Neural cell (in vitro differentiated cells): ENCODE results near the gene HCLS1.
"Not testable (repeated sequence)": the region's sequence is repeated elsewhere in the genome, so short reads cannot be mapped to it uniquely, and the experiment has no call there.

Experiments
- EP300 ChIP-seq: fragments of 450-650 bp; conservative IDR thresholded peaks from 2 replicates; pipeline ENCODE4 v1.6.1; 2014; ENCODE audit warnings: antibody characterized with exemption, mild to moderate bottlenecking, moderate library complexity; ENCODE audit not compliant: poor library complexity, severe bottlenecking
- EZH2 ChIP-seq: fragments of 200-600, 300-800 bp; shearing (Covaris generic), sonication (generic); IDR thresholded peaks from 2 replicates; pipeline ENCODE4 v1.6.1; 2014; ENCODE audit warnings: antibody characterized with exemption, low read length, borderline replicate concordance, mild to moderate bottlenecking; ENCODE audit not compliant: insufficient read depth, poor library complexity, severe bottlenecking
- MXI1 ChIP-seq: fragments of 450-650 bp; conservative IDR thresholded peaks from 2 replicates; pipeline ENCODE4 v1.6.1; 2014; ENCODE audit warnings: antibody characterized with exemption, mild to moderate bottlenecking; ENCODE audit not compliant: poor library complexity, severe bottlenecking
- POLR2AphosphoS5 ChIP-seq: IDR thresholded peaks from 2 replicates; pipeline ENCODE4 v1.6.1; 2012
- RAD21 ChIP-seq: fragments of 450-650 bp; conservative IDR thresholded peaks from 2 replicates; pipeline ENCODE4 v1.6.1; 2014; ENCODE audit warnings: antibody characterized with exemption, mild to moderate bottlenecking, moderate library complexity
- SMC3 ChIP-seq: fragments of 450-650 bp; conservative IDR thresholded peaks from 2 replicates; pipeline ENCODE4 v1.6.1; 2014; ENCODE audit warnings: antibody characterized with exemption, mild to moderate bottlenecking, moderate library complexity; ENCODE audit not compliant: poor library complexity
- TAF1 ChIP-seq: IDR thresholded peaks from 2 replicates; pipeline ENCODE4 v1.6.1; 2012; ENCODE audit warnings: low read depth
- TF ChIP-seq, protein P1 (sequence below): fragments of 450-650 bp; IDR thresholded peaks from 2 replicates; pipeline ENCODE4 v1.5.1; 2014; ENCODE audit warnings: antibody characterized with exemption, mild to moderate bottlenecking, moderate library complexity; ENCODE audit not compliant: poor library complexity, severe bottlenecking
- TF ChIP-seq, protein P2 (sequence below): IDR thresholded peaks from 2 replicates; pipeline ENCODE4 v1.6.1; 2012; ENCODE audit warnings: borderline replicate concordance

DNA sequence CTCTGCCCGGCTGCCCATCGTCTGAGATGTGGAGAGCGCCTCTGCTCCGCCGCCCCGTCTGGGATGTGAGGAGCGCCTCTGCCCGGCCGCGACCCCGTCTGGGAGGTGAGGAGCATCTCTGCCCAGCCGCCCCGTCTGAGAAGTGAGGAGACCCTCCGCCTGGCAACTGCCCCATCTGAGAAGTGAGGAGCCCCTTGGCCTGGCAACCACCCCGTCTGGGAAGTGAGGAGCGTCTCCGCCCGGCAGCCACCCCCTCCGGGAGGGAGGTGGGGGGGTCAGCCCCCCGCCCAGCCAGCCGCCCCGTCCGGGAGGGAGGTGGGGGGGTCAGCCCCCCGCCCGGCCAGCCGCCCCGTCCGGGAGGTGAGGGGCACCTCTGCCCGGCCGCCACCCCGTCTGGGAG is 28.0 kb upstream of the HCLS1 start:
- not testable (repeated sequence) for TF ChIP-seq POLR2AphosphoS5, SMC3, RAD21, EP300, MXI1, EZH2, TAF1
- TF ChIP-seq, protein P1, sequence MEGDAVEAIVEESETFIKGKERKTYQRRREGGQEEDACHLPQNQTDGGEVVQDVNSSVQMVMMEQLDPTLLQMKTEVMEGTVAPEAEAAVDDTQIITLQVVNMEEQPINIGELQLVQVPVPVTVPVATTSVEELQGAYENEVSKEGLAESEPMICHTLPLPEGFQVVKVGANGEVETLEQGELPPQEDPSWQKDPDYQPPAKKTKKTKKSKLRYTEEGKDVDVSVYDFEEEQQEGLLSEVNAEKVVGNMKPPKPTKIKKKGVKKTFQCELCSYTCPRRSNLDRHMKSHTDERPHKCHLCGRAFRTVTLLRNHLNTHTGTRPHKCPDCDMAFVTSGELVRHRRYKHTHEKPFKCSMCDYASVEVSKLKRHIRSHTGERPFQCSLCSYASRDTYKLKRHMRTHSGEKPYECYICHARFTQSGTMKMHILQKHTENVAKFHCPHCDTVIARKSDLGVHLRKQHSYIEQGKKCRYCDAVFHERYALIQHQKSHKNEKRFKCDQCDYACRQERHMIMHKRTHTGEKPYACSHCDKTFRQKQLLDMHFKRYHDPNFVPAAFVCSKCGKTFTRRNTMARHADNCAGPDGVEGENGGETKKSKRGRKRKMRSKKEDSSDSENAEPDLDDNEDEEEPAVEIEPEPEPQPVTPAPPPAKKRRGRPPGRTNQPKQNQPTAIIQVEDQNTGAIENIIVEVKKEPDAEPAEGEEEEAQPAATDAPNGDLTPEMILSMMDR: not testable (repeated sequence)
- TF ChIP-seq, protein P2, sequence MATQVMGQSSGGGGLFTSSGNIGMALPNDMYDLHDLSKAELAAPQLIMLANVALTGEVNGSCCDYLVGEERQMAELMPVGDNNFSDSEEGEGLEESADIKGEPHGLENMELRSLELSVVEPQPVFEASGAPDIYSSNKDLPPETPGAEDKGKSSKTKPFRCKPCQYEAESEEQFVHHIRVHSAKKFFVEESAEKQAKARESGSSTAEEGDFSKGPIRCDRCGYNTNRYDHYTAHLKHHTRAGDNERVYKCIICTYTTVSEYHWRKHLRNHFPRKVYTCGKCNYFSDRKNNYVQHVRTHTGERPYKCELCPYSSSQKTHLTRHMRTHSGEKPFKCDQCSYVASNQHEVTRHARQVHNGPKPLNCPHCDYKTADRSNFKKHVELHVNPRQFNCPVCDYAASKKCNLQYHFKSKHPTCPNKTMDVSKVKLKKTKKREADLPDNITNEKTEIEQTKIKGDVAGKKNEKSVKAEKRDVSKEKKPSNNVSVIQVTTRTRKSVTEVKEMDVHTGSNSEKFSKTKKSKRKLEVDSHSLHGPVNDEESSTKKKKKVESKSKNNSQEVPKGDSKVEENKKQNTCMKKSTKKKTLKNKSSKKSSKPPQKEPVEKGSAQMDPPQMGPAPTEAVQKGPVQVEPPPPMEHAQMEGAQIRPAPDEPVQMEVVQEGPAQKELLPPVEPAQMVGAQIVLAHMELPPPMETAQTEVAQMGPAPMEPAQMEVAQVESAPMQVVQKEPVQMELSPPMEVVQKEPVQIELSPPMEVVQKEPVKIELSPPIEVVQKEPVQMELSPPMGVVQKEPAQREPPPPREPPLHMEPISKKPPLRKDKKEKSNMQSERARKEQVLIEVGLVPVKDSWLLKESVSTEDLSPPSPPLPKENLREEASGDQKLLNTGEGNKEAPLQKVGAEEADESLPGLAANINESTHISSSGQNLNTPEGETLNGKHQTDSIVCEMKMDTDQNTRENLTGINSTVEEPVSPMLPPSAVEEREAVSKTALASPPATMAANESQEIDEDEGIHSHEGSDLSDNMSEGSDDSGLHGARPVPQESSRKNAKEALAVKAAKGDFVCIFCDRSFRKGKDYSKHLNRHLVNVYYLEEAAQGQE: not testable (repeated sequence)
